Suprapubic skin (tissue), 4 donors: ENCODE results near the gene RMND1. TPM values are rescaled to one million over a fixed set of nuclear protein-coding genes. Genes with fewer than 3 reads are reported as not detected.

ENCODE experiments used
- DNase-seq, 2 donors: peaks; one replicate each; pipeline ENCODE4 v3.0.0-alpha.2; 2019; ENCODE audit warnings: low spot score in 2 of 2
- H3K27ac ChIP-seq: fragments of 200-600 bp; sonication (generic); one replicate; pipeline ENCODE4 v1.5.1; 2019
- H3K27me3 ChIP-seq: fragments of 200-600 bp; sonication (generic); one replicate; pipeline ENCODE4 v1.5.1; 2019
- H3K36me3 ChIP-seq: fragments of 200-600 bp; sonication (generic); one replicate; pipeline ENCODE4 v1.5.1; 2019
- H3K4me1 ChIP-seq: fragments of 200-600 bp; sonication (generic); one replicate; pipeline ENCODE4 v1.5.1; 2019
- H3K4me3 ChIP-seq: fragments of 200-600 bp; sonication (generic); one replicate; pipeline ENCODE4 v1.5.1; 2019; ENCODE audit warnings: mild to moderate bottlenecking
- H3K9me3 ChIP-seq: fragments of 200-600 bp; sonication (generic); one replicate; pipeline ENCODE4 v1.5.1; 2019
- EP300 ChIP-seq: sonication (generic); formaldehyde crosslinking; IDR thresholded peaks from one replicate; pipeline ENCODE4 v1.6.1; 2017; ENCODE audit warnings: antibody characterized with exemption
- POLR2A ChIP-seq, 2 donors: fragments of 450-650 bp; IDR thresholded peaks; one replicate each; pipeline ENCODE4 v1.6.1; 2017; ENCODE audit warnings: antibody characterized with exemption in 2 of 2, mild to moderate bottlenecking in 2 of 2, moderate library complexity in 2 of 2
- POLR2AphosphoS5 ChIP-seq, 3 donors: sonication (generic); formaldehyde crosslinking; IDR thresholded peaks; one replicate each; pipeline ENCODE4 v1.6.1; 2017; ENCODE audit warnings: antibody characterized with exemption in 3 of 3
- WGBS: methylation state at CpG from one replicate; pipeline ENCODE4 v1.1.5; 2018; 5-methylcytosine and 5-hydroxymethylcytosine counted together
- total RNA-seq, 4 donors: library from RNA; depleted of rRNA; stranded (reverse); fragments of >200 nt; gene quantifications; one replicate each; pipeline ENCODE4 v1.1.0, GENCODE V29; 2016
- TF ChIP-seq, protein P1 (sequence below), 2 donors: fragments of 200-600 bp in 1 of 2; fragments of 450-650 bp in 1 of 2; sonication (generic) in 1 of 2; IDR thresholded peaks; one replicate each; pipeline ENCODE4 v1.5.1; 2016 to 2019; ENCODE audit warnings: antibody characterized with exemption in 2 of 2, mild to moderate bottlenecking in 1 of 2, moderate library complexity in 1 of 2

Gene RMND1
- total RNA-seq, 4 donors from 2014 or later = 11.7 to 25.7 (median 12.8) TPM

DNA sequence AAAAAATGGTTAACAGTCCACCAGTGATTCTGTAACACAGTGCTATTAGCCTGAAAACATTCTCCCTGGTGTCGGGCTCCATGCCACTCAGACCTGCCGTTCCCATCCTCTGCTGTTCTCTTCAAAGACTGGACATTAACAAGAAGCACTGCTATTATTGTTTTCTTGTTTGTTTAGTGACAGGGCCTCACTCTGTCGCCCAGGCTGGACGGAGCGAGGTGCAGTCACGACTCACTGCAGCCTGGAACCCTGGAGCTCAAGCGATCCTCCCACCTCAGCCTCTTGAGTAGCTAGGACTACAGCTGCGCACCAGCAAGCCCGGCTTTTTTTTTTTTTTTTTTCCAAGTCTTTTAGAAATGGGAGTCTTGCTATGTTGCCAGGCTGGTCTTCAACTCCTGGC, 9.6 kb downstream of the RMND1 start:
- H3K9me3 ChIP-seq = no peaks in the 10 kb centered on the region
- 91% methylated on average over 9 of the region's 9 CpGs for WGBS
- DNase-seq = no peak
- no peak overlapping the region for H3K27ac ChIP-seq
- H3K27me3 ChIP-seq = no peaks in the 10 kb centered on the region
- peaks cover 2% of the 10 kb centered on the region for H3K36me3 ChIP-seq
- H3K4me1 ChIP-seq = peaks cover 26% of the 10 kb centered on the region
- TF ChIP-seq POLR2A (IDR thresholded peaks at IDR 0.05) (no peak), EP300 (no peak), POLR2AphosphoS5 (IDR thresholded peaks at IDR 0.05) (no peak)
- TF ChIP-seq, protein P1, sequence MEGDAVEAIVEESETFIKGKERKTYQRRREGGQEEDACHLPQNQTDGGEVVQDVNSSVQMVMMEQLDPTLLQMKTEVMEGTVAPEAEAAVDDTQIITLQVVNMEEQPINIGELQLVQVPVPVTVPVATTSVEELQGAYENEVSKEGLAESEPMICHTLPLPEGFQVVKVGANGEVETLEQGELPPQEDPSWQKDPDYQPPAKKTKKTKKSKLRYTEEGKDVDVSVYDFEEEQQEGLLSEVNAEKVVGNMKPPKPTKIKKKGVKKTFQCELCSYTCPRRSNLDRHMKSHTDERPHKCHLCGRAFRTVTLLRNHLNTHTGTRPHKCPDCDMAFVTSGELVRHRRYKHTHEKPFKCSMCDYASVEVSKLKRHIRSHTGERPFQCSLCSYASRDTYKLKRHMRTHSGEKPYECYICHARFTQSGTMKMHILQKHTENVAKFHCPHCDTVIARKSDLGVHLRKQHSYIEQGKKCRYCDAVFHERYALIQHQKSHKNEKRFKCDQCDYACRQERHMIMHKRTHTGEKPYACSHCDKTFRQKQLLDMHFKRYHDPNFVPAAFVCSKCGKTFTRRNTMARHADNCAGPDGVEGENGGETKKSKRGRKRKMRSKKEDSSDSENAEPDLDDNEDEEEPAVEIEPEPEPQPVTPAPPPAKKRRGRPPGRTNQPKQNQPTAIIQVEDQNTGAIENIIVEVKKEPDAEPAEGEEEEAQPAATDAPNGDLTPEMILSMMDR (IDR thresholded peaks at IDR 0.05) = no peak
- H3K4me3 ChIP-seq = no peak overlapping the region

DNA sequence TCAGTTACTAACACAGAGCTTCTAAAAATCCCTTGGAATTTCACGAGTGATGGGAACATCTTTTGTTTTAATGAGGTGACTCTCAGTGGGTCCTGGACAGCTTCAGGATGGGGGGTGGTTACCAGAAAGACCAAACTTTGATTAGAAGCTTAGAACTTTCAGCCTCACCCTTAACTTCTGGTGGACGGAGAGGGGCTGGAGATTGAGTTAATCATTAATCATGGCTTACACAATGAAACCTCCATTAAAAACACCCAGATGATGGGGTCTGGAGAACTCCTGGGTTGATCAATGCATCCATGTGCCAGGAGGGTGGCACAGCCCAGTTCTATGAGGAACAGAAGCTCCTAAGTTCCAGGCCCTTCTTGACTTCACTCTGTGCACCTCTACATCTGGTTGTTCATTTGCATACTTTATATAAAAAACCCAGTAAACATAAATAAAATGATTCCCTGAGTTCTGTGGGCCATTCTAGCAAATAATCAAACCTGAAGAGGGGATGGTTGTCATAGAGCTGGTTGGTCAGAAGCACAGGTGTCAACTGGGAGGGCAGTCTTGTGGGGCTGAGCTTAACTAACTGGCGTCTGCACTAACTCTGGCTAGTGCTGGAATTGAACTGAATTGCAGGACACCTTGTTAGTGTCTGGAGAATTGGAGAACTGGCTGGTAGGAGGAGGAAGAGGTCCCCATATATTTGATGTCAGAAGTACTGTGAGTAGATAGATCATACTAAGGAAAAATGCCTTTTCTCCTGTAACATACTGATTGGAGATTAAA, 10.3 kb downstream of the RMND1 start:
- Histone ChIP-seq H3K27me3 (no peaks in the 10 kb centered on the region), H3K36me3 (peaks cover 2% of the 10 kb centered on the region), H3K9me3 (no peaks in the 10 kb centered on the region), H3K27ac (no peak overlapping the region), H3K4me3 (no peak overlapping the region), H3K4me1 (peaks cover 30% of the 10 kb centered on the region)
- TF ChIP-seq, protein P1 (IDR thresholded peaks at IDR 0.05) = no peak
- TF ChIP-seq EP300 = no peak
- TF ChIP-seq POLR2AphosphoS5 (IDR thresholded peaks at IDR 0.05) = no peak
- no peak for TF ChIP-seq POLR2A (IDR thresholded peaks at IDR 0.05)
- no peak for DNase-seq
- 76% methylated on average over 3 of the region's 3 CpGs for WGBS

DNA sequence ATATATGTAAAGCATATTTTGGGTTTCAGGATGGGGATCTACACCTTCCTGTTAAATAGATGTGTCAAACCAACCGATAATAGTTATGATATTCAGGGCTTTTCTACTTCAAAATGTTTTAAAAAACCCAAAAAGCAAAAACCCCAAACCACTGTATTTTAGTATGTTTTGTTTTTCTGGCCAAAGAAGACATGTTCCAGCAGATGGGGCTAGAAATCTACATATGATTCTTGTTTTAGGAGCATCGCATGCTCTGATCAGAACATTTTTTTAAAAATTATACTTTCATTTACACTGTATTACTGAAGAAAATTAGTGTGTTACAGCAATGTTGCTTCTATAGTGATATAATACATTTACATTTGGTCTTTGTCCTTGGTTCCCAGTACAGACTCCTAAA, 11.0 kb downstream of the RMND1 start:
- peaks cover 2% of the 10 kb centered on the region for H3K36me3 ChIP-seq
- no peak for DNase-seq
- H3K27me3 ChIP-seq = no peaks in the 10 kb centered on the region
- no peak overlapping the region for H3K4me3 ChIP-seq
- H3K27ac ChIP-seq = no peak overlapping the region
- 57% methylated on average over 2 of the region's 2 CpGs for WGBS
- H3K9me3 ChIP-seq = no peaks in the 10 kb centered on the region
- TF ChIP-seq EP300 = no peak
- TF ChIP-seq, protein P1 (IDR thresholded peaks at IDR 0.05) = peak; percentile 11 to 24
- H3K4me1 ChIP-seq = peaks cover 27% of the 10 kb centered on the region

DNA sequence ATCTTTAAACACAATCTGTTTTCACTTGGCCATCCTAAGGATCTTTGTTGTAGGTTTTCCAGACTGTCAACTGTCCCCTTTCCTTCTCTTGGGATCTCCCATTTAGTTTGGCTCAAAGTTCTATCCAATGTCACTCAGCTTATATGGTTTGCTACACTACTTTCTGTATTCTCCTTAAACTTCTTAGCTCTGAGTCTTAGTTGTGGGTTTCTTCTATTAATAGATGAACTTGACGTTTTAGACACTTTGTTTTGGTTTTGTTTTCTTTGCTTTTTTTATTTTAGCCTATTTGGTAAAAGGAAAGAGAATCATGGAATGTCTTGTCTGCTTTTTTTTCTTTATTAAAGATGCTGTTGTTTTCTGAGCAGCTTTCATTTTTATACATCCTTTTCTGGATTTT, 11.4 kb downstream of the RMND1 start:
- H3K36me3 ChIP-seq = peaks cover 2% of the 10 kb centered on the region
- H3K9me3 ChIP-seq = no peaks in the 10 kb centered on the region
- peaks cover 23% of the 10 kb centered on the region for H3K4me1 ChIP-seq
- TF ChIP-seq POLR2A (IDR thresholded peaks at IDR 0.05) (no peak), POLR2AphosphoS5 (IDR thresholded peaks at IDR 0.05) (no peak), EP300 (no peak)
- TF ChIP-seq, protein P1 (IDR thresholded peaks at IDR 0.05) = no peak
- H3K27me3 ChIP-seq = no peaks in the 10 kb centered on the region
- no peak overlapping the region for H3K27ac ChIP-seq
- 34% methylated on average over 1 of the region's 1 CpG for WGBS
- no peak overlapping the region for H3K4me3 ChIP-seq
- DNase-seq = no peak

DNA sequence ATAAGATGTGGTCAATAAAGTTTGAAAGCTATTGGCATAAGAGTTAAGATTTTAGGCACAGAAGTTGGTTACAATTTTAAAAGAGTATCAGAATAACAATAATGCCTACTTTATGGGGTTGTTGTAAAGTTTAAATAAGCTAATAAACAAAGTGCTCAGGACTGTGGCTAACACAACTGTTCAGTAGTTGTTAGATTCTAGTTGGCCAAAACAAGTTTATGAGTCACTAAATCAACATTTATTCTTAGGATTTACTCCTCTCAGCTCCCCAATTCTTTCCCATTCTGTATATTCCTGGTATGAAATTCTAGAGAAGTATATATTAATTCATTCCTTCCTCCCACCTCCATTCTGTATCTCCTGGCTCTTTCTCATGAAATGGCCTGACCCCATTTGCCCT, 14.5 kb downstream of the RMND1 start:
- Histone ChIP-seq H3K4me1 (peaks cover 18% of the 10 kb centered on the region), H3K27ac (no peak overlapping the region), H3K27me3 (no peaks in the 10 kb centered on the region), H3K36me3 (peaks cover 4% of the 10 kb centered on the region), H3K4me3 (no peak overlapping the region), H3K9me3 (no peaks in the 10 kb centered on the region)
- DNase-seq = no peak
- TF ChIP-seq EP300 = no peak
- TF ChIP-seq, protein P1 (IDR thresholded peaks at IDR 0.05) = no peak
- TF ChIP-seq POLR2AphosphoS5 (IDR thresholded peaks at IDR 0.05) = no peak
- no peak for TF ChIP-seq POLR2A (IDR thresholded peaks at IDR 0.05)
